ENCODE results near the gene SNX25. TPM values are rescaled to one million over a fixed set of nuclear protein-coding genes. Genes with fewer than 3 reads are reported as not detected.
"Not testable (repeated sequence)": the region's sequence is repeated elsewhere in the genome, so short reads cannot be mapped to it uniquely, and the experiment has no call there.

SNX25 gene
- total RNA-seq, 1 donor from 2014 or later = 10.9 TPM

DNA sequence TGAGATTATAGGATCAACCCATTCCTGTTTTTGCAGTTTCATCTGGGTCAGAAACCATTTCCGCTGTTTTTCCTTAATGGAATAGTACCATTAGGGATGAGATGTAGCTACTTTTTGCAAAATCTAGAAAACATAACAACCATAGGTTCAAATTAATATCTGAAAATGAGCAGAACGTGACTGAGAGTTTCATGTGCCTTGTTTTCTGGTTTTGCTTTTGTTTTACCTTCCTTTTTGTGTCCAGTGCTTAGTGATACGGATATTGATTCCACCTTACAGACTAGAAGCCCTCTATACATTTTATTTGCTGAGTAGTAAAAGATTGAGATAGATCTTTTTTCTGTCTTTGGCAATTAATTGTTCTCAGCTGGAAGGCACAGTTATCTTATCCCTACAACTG lies 46.5 kb downstream of the SNX25 start:
- Mint-ChIP-seq H3K9me3 (no peaks in the 10 kb centered on the region), H3K36me3 (no peaks in the 10 kb centered on the region), H3K27me3 (ENCODE audit: low read depth) (no peaks in the 10 kb centered on the region), H3K4me1 (peaks cover 2% of the 10 kb centered on the region), H3K27ac (no peak overlapping the region), H3K4me3 (no peak overlapping the region)
- TF ChIP-seq, protein P1, sequence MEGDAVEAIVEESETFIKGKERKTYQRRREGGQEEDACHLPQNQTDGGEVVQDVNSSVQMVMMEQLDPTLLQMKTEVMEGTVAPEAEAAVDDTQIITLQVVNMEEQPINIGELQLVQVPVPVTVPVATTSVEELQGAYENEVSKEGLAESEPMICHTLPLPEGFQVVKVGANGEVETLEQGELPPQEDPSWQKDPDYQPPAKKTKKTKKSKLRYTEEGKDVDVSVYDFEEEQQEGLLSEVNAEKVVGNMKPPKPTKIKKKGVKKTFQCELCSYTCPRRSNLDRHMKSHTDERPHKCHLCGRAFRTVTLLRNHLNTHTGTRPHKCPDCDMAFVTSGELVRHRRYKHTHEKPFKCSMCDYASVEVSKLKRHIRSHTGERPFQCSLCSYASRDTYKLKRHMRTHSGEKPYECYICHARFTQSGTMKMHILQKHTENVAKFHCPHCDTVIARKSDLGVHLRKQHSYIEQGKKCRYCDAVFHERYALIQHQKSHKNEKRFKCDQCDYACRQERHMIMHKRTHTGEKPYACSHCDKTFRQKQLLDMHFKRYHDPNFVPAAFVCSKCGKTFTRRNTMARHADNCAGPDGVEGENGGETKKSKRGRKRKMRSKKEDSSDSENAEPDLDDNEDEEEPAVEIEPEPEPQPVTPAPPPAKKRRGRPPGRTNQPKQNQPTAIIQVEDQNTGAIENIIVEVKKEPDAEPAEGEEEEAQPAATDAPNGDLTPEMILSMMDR (IDR thresholded peaks at IDR 0.05; ENCODE audit: unreplicated experiment) = no peak
- no peak for DNase-seq (ENCODE audit: low spot score in 2 of 2, unreplicated experiment in 2 of 2)

DNA sequence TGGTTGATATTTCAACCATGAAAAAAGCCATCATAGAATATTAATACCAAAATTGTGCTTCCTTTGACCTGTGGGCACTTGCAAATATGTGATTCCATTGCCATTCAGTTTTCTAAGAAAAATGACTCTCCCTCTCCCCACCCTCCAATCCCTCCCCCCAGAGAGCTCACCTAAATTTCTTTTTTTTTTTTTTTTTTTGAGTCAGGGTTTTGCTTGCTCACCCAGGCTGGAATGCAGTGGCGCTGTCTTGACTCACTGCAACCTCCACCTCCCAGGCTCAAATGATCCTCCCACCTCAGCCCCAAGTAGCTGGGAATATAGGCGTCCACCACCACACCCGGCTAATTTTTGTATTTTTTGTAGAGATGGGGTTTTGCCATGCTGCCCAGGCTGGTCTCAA lies 47.0 kb downstream of the SNX25 start:
- peaks cover 2% of the 10 kb centered on the region for H3K4me1 Mint-ChIP-seq
- TF ChIP-seq, protein P1 (IDR thresholded peaks at IDR 0.05; ENCODE audit: unreplicated experiment) = no peak
- DNase-seq (ENCODE audit: low spot score in 2 of 2, unreplicated experiment in 2 of 2) = no peak

DNA sequence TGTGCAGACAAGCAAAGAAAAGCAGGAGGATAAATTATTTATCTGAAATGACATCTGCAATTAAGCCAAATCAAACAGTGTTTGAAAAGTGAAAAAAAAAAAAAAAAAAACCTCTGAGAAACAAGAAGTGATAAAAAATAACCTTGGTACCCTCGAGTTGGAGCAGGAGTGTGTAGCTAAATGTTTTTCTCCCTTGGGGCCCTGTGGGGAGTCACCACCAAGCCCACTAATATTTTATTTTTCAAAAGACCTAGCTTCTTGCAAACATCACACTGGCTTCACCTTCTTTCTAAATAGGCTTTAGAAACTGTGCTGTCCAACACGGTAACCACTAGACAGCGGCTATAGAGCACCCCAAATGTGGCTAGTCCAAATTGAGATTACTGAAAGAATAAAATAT lies 47.7 kb downstream of the SNX25 start:
- TF ChIP-seq, protein P1 (IDR thresholded peaks at IDR 0.05; ENCODE audit: unreplicated experiment) = no peak
- Mint-ChIP-seq H3K27me3 (ENCODE audit: low read depth) (no peaks in the 10 kb centered on the region), H3K4me1 (peaks cover 2% of the 10 kb centered on the region), H3K27ac (no peak overlapping the region), H3K4me3 (no peak overlapping the region), H3K36me3 (no peaks in the 10 kb centered on the region), H3K9me3 (no peaks in the 10 kb centered on the region)
- no peak for DNase-seq (ENCODE audit: low spot score in 2 of 2, unreplicated experiment in 2 of 2)

More for the DNA sequence above, 47.0 kb downstream of the SNX25 start:
- Mint-ChIP-seq H3K9me3 (no peaks in the 10 kb centered on the region), H3K27me3 (ENCODE audit: low read depth) (no peaks in the 10 kb centered on the region), H3K27ac (no peak overlapping the region), H3K36me3 (no peaks in the 10 kb centered on the region), H3K4me3 (no peak overlapping the region)

DNA sequence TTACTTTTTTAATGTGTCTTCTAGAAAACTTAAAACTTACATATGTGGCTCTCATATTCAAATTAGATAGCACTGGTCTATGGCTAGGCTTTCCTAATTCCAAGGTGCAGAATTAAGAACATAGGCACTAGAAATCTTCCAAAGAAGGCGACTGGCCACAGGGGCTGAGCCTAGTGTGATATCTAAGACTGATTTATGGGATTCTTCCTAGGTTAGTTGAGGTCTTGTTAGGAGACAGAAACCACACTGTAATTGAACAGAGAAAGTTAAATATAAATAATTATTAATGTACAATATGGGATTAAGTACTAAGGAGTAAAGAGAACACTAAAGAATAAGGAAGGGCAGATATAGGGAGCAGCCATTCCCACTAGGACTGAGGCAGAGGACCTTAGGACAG lies 48.3 kb downstream of the SNX25 start:
- no peak for DNase-seq (ENCODE audit: low spot score in 2 of 2, unreplicated experiment in 2 of 2)
- Mint-ChIP-seq H3K36me3 (no peaks in the 10 kb centered on the region), H3K4me1 (peaks cover 2% of the 10 kb centered on the region), H3K4me3 (no peak overlapping the region), H3K27me3 (ENCODE audit: low read depth) (no peaks in the 10 kb centered on the region), H3K27ac (no peak overlapping the region), H3K9me3 (no peaks in the 10 kb centered on the region)
- TF ChIP-seq, protein P1 (IDR thresholded peaks at IDR 0.05; ENCODE audit: unreplicated experiment) = no peak

DNA sequence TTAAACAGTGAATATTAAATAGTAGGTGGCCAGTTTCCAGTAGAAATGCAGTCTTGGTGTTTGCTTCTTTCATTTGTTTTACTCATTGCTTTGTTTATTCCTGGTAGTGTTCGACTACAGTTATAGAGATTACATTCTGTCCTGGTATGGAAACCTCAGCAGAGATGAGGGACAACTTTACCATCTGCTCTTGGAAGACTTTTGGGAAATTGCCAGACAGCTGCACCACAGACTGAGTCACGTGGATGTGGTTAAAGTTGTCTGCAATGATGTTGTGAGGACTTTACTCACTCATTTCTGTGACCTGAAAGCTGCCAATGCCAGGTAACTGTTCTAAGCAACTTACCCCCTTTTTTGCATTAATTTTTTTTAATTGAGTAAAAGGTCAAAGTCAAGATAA lies 49.3 kb downstream of the SNX25 start:
- H3K27ac Mint-ChIP-seq; H3K27me3 Mint-ChIP-seq (ENCODE audit: low read depth); H3K4me1 Mint-ChIP-seq; H3K36me3 Mint-ChIP-seq; H3K4me3 Mint-ChIP-seq; DNase-seq (ENCODE audit: low spot score in 2 of 2, unreplicated experiment in 2 of 2); H3K9me3 Mint-ChIP-seq: not testable (repeated sequence)

DNA sequence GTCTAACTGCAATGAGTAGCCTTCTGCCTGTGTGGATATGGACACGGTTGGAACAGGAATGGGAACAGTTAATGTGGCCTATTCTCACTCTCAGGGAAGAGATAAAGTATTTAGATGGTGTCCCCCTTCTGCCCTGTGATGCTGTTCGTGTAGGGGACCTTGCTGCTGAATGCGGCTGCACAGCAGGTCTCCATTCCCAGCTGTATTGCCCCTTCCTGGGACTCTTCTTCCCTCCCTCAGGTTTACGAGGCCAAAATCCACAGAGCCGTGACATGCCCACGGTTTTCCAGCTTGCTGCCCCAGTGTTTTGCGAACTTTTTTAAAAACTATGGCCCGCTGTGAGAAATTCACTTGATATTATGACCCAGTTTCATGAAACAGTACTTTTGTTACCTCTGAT lies 50.3 kb downstream of the SNX25 start:
- no peak overlapping the region for H3K27ac Mint-ChIP-seq
- TF ChIP-seq, protein P1 (IDR thresholded peaks at IDR 0.05; ENCODE audit: unreplicated experiment) = no peak
- peaks cover 1% of the 10 kb centered on the region for H3K36me3 Mint-ChIP-seq
- no peak overlapping the region for H3K4me3 Mint-ChIP-seq
- DNase-seq (ENCODE audit: low spot score in 2 of 2, unreplicated experiment in 2 of 2) = no peak
- H3K9me3 Mint-ChIP-seq = no peaks in the 10 kb centered on the region
- H3K27me3 Mint-ChIP-seq (ENCODE audit: low read depth) = no peaks in the 10 kb centered on the region
- H3K4me1 Mint-ChIP-seq = peaks cover 2% of the 10 kb centered on the region

Measured in mesothelial cell of epicardium (in vitro differentiated cells).